Measurements from ENCODE around the gene ZNF28. TPM values are rescaled to one million over a fixed set of nuclear protein-coding genes. Genes with fewer than 3 reads are reported as not detected.
A peak's percentile ranks its signal among the peaks of the same experiment; 100 is the strongest.
"Not testable (repeated sequence)": the region's sequence is repeated elsewhere in the genome, so short reads cannot be mapped to it uniquely, and the experiment has no call there.

The ZNF28 gene
- total RNA-seq (2021; ENCODE audit: unreplicated experiment) (17.8 TPM), Bru-seq, nascent RNA (percentile 53 among the genes with signal in this experiment), BruChase-seq, experiment 1, labeled RNA remaining after a 6-hour chase (percentile 53 among the genes with signal in this experiment), BruChase-seq, experiment 2, labeled RNA remaining after a 2-hour chase (percentile 65 among the genes with signal in this experiment)
- polyA plus RNA-seq (2012), result 10.8 and 12.6 TPM in 2 replicates
- long read RNA-seq, full-length matches to known transcripts, result 13 of 37 reads
- long read RNA-seq, partial matches to known transcripts, result 6 of 37 reads
- long read RNA-seq, other reads (novel, unspliced or antisense), result 18 of 37 reads

- POLR2A ChIA-PET; RAD21 ChIA-PET (ENCODE audit: low non-redundant PET in 1 of 2, low total read pairs in 2 of 2, uncharacterized antibody in 2 of 2, unreplicated experiment in 2 of 2); H2AFZ ChIP-seq (ENCODE audit: low read depth, low read length, poor library complexity, severe bottlenecking); H3K9me3 ChIP-seq (ENCODE audit: control insufficient read depth in 1 of 2, insufficient read depth in 1 of 2, low read depth in 1 of 2, low read length in 2 of 2); H3K36me3 ChIP-seq (ENCODE audit: control insufficient read depth in 1 of 2, insufficient read depth in 2 of 2, low read length in 2 of 2); CTCF ChIA-PET; H4K20me1 ChIP-seq (ENCODE audit: insufficient read depth); H3K9me2 ChIP-seq (ENCODE audit: insufficient read depth); H3K79me2 ChIP-seq (ENCODE audit: insufficient read depth, low read length); H3K4me1 ChIP-seq (ENCODE audit: control insufficient read depth in 1 of 2, insufficient read depth in 2 of 2, low read length in 2 of 2); BruUV-seq (replicated peaks); H3K27me3 ChIP-seq (ENCODE audit: insufficient read depth, low read length): not testable (repeated sequence)
- ATAC-seq (peak; percentile 100), DNase-seq (ENCODE audit: low read depth, low spot score) (peak; percentile 22)
- H3K4me2 ChIP-seq (ENCODE audit: low read length), result peak within 1 kb of the TSS; percentile 89
- peak within 1 kb of the TSS; percentile 61 for H3K9ac ChIP-seq (ENCODE audit: low read length)
- TF ChIP-seq SIN3A (IDR thresholded peaks at IDR 0.05; ENCODE audit: low read depth), result 0 out of 2 replicates have a peak, but pooled peaks have one; percentile 39
- TF ChIP-seq EGR1 (IDR thresholded peaks at IDR 0.05; ENCODE audit: low read depth), result 0 out of 2 replicates have a peak, but pooled peaks have one; percentile 21
- TF ChIP-seq ELF1 (IDR thresholded peaks at IDR 0.05; ENCODE audit: borderline replicate concordance, low read depth), result peak; percentile 71
- peak; percentile 62 for TF ChIP-seq POLR2AphosphoS5 (IDR thresholded peaks at IDR 0.05; ENCODE audit: low read depth, low read length)
- H3K27ac ChIP-seq (ENCODE audit: low read depth, low read length), result peak within 1 kb of the TSS; percentile 5; the same call in 1 of the 2 replicates
- intact Hi-C loops (cut with micrococcal nuclease), result loop anchor here (2.0 kb wide), 1 partner anchor 35 kb away; the partner anchor contains the start of gene ZNF468
- peak within 1 kb of the TSS; percentile 67 to 68 for H3K4me3 ChIP-seq (replicated peaks in 1 of 2; ENCODE audit: low read depth in 1 of 2, low read length in 2 of 2)
Observed at GRCh38 chr19:52821204-52821960, at the start of gene ZNF28. Gene ZNF28, minus strand, starts transcription at chr19:52821633. Its CDS starts 3,675 bp downstream, at chr19:52817958.

GRCh38 chr19:52868031-52868430, 46.6 kb upstream of the ZNF28 start:
- RAD21 ChIA-PET (ENCODE audit: low non-redundant PET in 1 of 2, low total read pairs in 2 of 2, uncharacterized antibody in 2 of 2, unreplicated experiment in 2 of 2); DNase-seq (ENCODE audit: low read depth, low spot score); H3K4me1 ChIP-seq (ENCODE audit: control insufficient read depth in 1 of 2, insufficient read depth in 2 of 2, low read length in 2 of 2); H2AFZ ChIP-seq (ENCODE audit: low read depth, low read length, poor library complexity, severe bottlenecking); H3K4me3 ChIP-seq (replicated peaks in 1 of 2; ENCODE audit: low read depth in 1 of 2, low read length in 2 of 2); ATAC-seq; H4K20me1 ChIP-seq (ENCODE audit: insufficient read depth); intact Hi-C loops (cut with micrococcal nuclease); CTCF ChIA-PET; POLR2A ChIA-PET; H3K4me2 ChIP-seq (ENCODE audit: low read length); H3K79me2 ChIP-seq (ENCODE audit: insufficient read depth, low read length); H3K27me3 ChIP-seq (ENCODE audit: insufficient read depth, low read length); H3K36me3 ChIP-seq (ENCODE audit: control insufficient read depth in 1 of 2, insufficient read depth in 2 of 2, low read length in 2 of 2); H3K9me2 ChIP-seq (ENCODE audit: insufficient read depth); BruUV-seq (replicated peaks); H3K9ac ChIP-seq (ENCODE audit: low read length); H3K9me3 ChIP-seq (ENCODE audit: control insufficient read depth in 1 of 2, insufficient read depth in 1 of 2, low read depth in 1 of 2, low read length in 2 of 2); H3K27ac ChIP-seq (ENCODE audit: low read depth, low read length): not testable (repeated sequence)

Measured in HCT116 (cell line).